ACC112 (cell line): ENCODE data around the gene AMBRA1.
"Not testable (repeated sequence)": the region's sequence is repeated elsewhere in the genome, so short reads cannot be mapped to it uniquely, and the experiment has no call there.

Experiments used
- H2AFZ ChIP-seq: fragments of 200-600 bp; sonication (generic); one replicate; pipeline ENCODE4 v1.6.0; 2017; ENCODE audit warnings: antibody characterized with exemption, low read length; ENCODE audit not compliant: unreplicated experiment
- H3K27ac ChIP-seq: fragments of 200-600 bp; sonication (generic); 2 replicates; pipeline ENCODE4 v1.5.1; 2014; ENCODE audit warnings: low read depth, mild to moderate bottlenecking, antibody characterized with exemption, low read length, moderate library complexity
- H3K27me3 ChIP-seq: fragments of 200-600 bp; sonication (generic); 2 replicates; pipeline ENCODE4 v1.6.1; 2014; ENCODE audit warnings: mild to moderate bottlenecking, antibody characterized with exemption, low read length, moderate library complexity, mixed read lengths; ENCODE audit not compliant: insufficient read depth
- H3K36me3 ChIP-seq: fragments of 200-600 bp; sonication (generic); 2 replicates; pipeline ENCODE4 v1.6.1; 2016; ENCODE audit warnings: mild to moderate bottlenecking, antibody characterized with exemption, low read length, moderate library complexity, mixed read lengths; ENCODE audit not compliant: insufficient read depth
- H3K4me1 ChIP-seq: fragments of 200-600 bp; sonication (generic); one replicate; pipeline ENCODE4 v1.6.1; 2016; ENCODE audit warnings: low read length, mixed read lengths; ENCODE audit not compliant: insufficient read depth, unreplicated experiment, control insufficient read depth
- H3K4me3 ChIP-seq: fragments of 200-600 bp; sonication (generic); 2 replicates; pipeline ENCODE4 v1.5.1; 2014; ENCODE audit warnings: mild to moderate bottlenecking, low read depth, low read length
- H3K79me2 ChIP-seq: fragments of 200-600 bp; sonication (generic); one replicate; pipeline ENCODE4 v1.6.0; 2016; ENCODE audit warnings: low read length; ENCODE audit not compliant: control insufficient read depth, unreplicated experiment, insufficient read depth

AMBRA1 gene

DNA sequence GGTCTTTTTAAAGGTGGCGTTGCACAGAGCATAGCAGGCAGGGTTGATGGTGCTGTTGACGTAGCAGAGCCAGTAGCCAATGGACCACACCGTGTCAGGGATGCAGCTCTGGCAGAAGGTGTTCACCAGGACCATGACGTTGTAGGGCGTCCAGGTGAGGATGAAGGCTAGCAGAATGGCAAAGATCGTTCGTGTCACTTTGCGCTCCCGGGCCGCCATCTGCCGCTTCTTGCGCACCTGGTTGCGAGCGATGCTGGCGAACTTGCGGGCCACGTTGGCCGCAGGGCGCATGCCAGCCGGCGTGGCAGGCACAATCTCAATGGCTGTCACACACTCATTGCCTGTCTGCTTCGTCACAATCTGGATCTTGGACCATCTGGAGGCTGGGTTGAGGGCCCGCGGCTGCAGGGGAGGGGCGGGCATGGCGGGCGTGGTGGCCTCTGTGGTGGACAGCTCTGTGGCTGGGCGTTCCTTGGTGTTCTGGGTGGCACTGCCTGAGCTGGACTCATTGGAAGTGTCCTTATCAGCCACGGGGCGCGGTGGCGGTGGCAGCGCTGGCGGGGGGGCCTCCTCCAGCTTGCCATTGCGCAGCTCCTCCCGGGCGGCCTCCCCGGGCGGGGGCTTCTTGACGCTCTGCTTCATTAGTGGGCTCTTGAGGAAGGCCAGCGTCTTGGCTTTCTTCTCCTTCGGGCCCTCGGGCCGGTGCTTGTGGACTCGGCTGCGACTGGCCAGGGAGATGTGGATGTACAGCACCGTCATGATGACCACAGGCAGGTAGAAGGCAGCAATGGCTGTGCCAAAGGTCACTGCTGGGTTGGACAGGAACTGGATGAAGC is 208.4 kb downstream of the AMBRA1 start:
- Histone ChIP-seq H3K79me2 (no peaks in the 10 kb centered on the region), H3K36me3 (no peaks in the 10 kb centered on the region), H3K27me3 (peaks cover 25% of the 10 kb centered on the region), H2AFZ (no peak overlapping the region), H3K4me1 (peaks cover 22% of the 10 kb centered on the region), H3K27ac (no peak overlapping the region), H3K4me3 (no peak overlapping the region)

DNA sequence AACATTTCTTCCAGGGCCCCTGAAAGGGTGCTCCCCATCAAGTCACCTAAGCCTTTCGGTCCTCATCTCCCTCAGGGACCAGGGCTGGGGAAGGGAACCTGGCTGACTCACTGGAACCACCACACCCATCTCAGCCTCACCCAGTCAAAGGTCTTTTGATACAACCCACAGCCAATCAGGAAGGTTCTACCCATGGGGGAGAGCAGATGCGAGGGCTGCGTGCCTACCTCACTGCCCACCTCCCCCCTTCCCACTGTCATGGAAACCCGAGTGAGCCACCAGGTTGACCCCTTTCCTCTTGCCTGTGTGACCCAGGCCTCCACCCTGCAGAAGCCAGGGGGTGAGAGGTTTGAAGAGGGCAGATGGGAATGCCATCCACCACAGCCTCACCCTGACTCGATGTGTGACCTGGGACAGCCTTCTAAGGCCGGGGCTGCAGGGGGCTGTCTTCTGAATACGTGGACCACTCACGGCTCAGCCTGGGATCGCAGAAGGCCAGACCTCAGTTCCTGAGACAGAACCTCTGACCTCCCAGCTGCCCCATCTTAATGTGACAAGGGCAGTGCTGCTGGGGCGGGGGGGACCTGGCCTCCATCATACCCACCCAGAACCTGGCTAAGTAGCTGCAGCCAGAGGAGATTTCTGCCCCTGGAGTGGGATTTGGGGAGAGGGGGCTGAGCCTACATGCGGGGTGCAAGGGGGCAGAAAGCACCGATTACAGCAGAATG is 209.7 kb downstream of the AMBRA1 start:
- H3K4me3 ChIP-seq = no peak overlapping the region
- peaks cover 22% of the 10 kb centered on the region for H3K4me1 ChIP-seq
- no peaks in the 10 kb centered on the region for H3K36me3 ChIP-seq
- H2AFZ ChIP-seq = no peak overlapping the region
- H3K27me3 ChIP-seq = peaks cover 14% of the 10 kb centered on the region
- no peak overlapping the region for H3K27ac ChIP-seq
- no peaks in the 10 kb centered on the region for H3K79me2 ChIP-seq

DNA sequence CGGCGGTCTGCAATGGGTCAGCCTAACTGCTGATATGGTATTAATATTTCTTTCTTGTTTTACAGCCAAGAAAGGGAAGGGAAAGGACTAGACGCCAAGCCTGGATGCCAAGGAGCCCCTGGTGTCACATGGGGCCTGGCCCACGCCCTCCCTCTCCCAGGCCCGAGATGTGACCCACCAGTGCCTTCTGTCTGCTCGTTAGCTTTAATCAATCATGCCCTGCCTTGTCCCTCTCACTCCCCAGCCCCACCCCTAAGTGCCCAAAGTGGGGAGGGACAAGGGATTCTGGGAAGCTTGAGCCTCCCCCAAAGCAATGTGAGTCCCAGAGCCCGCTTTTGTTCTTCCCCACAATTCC is 210.4 kb downstream of the AMBRA1 start:
- no peak overlapping the region for H2AFZ ChIP-seq
- H3K79me2 ChIP-seq = no peaks in the 10 kb centered on the region
- no peak overlapping the region for H3K4me3 ChIP-seq
- H3K27ac ChIP-seq = no peak overlapping the region
- peaks cover 15% of the 10 kb centered on the region for H3K4me1 ChIP-seq
- no peaks in the 10 kb centered on the region for H3K36me3 ChIP-seq
- peaks cover 6% of the 10 kb centered on the region for H3K27me3 ChIP-seq

DNA sequence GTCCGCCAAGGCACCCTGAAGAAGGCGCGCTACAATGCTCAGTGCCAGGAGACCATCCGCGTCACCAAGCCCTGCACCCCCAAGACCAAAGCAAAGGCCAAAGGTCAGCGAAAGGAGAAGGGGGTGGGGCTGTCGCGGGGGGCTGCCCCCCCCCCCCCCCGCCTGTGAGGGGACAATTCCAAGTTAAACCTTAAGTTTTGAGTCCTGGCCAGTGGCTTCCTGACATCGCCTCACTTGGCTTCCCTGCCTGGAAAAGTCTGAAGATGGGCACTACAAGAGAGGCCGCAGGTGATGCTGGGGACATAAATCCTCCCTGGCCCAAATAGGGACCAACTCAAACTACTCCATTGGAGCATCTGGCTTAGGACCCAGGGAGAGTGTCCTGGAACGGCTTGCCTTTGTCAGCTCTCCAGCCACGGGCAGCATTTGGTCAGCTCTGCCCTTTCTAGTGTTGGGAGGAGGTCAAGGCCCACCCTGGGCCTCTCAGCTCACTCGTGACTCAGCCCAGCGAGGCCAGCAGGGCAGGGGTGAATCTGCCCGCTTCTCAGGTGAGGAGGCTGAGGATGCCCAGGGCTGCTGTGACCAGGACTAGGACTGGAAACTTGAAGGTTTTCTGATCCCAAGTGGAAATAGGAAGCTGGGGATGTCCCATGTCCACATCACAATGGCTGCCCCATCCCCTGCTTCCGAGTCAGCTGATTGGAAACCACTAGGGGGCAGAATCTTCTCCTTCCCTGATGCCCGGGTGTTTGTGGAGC is 211.0 kb downstream of the AMBRA1 start:
- H3K4me3 ChIP-seq = peak overlapping the region; percentile 84
- no peaks in the 10 kb centered on the region for H3K36me3 ChIP-seq
- no peak overlapping the region for H2AFZ ChIP-seq
- H3K27ac ChIP-seq = no peak overlapping the region
- H3K79me2 ChIP-seq = no peaks in the 10 kb centered on the region
- H3K27me3 ChIP-seq = peaks cover under 1% of the 10 kb centered on the region; the same call in 1 of the 2 replicates
- H3K4me1 ChIP-seq = peaks cover 15% of the 10 kb centered on the region

DNA sequence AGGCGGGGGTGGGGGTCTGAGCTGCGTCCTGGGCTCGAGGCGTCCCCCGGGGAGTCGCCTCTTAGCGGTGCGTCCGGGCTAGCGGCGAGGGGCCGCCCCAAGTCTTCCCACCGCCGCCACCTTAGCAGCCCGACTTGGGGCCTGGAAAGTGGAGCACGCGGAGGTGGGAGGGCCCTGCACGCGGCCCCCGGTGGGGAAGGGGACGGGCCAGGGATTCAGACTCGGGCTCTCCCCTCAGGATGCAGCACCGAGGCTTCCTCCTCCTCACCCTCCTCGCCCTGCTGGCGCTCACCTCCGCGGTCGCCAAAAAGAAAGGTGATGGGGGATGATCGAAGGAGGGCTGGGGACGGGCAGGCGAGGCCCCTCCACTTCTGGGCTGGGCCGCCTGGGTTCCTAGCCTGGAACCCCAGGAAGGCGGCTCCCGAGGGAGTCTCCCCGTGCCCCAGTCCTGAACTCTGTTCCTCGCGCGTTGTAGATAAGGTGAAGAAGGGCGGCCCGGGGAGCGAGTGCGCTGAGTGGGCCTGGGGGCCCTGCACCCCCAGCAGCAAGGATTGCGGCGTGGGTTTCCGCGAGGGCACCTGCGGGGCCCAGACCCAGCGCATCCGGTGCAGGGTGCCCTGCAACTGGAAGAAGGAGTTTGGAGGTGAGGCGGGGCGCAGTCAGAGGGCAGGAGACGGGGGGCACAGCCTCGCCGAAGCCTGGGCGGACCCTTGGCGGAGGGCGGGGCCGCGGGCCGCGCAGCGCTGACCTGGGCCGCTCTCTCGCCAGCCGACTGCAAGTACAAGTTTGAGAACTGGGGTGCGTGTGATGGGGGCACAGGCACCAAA is 211.8 kb downstream of the AMBRA1 start:
- no peaks in the 10 kb centered on the region for H3K79me2 ChIP-seq
- no peaks in the 10 kb centered on the region for H3K27me3 ChIP-seq
- H3K27ac ChIP-seq = peak overlapping the region; percentile 9; the same call in 1 of the 2 replicates
- peaks cover 15% of the 10 kb centered on the region for H3K4me1 ChIP-seq
- no peaks in the 10 kb centered on the region for H3K36me3 ChIP-seq
- peak overlapping the region; percentile 84 for H3K4me3 ChIP-seq
- H2AFZ ChIP-seq = peak overlapping the region; percentile 31

DNA sequence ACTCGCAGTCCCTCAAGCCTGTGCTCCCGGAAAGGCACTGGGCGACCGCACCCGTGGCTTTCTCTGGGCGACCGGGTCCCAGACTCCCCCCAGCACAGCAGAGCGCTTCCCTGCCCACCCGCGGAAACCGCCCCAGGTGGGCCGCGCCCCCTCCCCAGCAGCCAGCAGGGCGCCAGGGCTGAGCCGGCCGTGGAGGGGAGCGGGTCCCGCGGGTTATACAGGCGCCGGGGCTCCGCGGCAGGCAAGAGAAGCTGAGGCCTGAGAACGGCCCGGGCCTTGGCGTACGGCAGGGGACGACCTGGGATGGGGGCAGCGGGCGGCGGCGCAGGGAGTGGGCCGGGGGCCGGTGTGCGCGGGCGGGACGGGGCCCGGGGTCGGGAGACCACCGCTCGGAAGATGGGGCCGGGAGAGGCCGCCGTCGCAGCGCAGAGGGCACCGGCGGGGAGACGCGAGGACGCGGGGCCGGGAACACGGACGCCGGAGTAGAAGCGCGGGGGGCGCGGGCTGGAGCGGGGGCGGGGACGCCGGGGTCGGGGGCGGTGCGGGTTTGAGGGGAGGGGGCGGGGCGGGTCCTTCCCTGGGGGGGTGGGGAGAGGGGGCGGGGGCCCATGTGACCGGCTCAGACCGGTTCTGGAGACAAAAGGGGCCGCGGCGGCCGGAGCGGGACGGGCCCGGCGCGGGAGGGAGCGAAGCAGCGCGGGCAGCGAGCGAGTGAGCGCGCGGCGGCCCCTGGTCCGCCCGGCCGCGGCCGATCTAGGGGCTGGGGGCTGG is 212.6 kb downstream of the AMBRA1 start, which contains the start of gene MDK:
MDK (plus strand) TSS at position 622 of the 771 bp plus-strand sequence. CDS start 389 bp downstream, outside the sequence.
- Histone ChIP-seq H3K4me3 (peak within 1 kb of the TSS; percentile 84), H3K27ac (peak within 1 kb of the TSS; percentile 32; the same call in 1 of the 2 replicates), H3K4me1 (peaks cover 15% of the 10 kb centered on the region), H3K79me2 (no peaks in the 10 kb centered on the region), H2AFZ (peak within 1 kb of the TSS; percentile 54), H3K27me3 (no peaks in the 10 kb centered on the region), H3K36me3 (no peaks in the 10 kb centered on the region)

DNA sequence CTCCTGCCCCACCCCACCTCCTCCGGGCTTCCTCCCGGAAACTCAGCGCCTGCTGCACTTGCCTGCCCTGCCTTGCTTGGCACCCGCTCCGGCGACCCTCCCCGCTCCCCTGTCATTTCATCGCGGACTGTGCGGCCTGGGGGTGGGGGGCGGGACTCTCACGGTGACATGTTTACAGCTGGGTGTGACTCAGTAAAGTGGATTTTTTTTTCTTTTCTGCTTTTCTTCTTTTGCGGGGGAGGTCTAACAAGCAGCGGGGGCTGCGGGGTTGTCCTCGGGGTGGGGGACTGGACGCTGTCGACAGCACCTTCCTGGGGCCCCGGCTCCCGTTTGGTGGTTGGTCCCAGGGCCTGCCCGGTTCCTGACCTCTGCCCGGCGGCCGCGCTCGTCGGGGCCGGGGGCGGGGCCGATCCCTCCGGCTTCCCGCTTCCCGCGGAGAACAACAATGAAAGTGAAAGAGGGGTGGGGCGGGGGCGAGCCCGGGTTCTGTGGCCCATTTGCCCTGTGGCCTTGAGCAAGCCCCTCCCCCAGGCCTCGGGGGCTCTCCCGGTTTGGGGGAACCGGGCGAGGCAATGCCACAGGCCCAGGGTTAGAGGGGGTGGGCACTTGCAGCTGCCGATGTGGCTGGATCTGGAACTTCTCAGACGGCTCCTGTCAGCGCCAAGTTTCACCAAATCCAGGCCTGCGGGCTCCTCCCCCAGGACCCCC is 213.3 kb downstream of the AMBRA1 start:
- H3K4me1 ChIP-seq = peaks cover 15% of the 10 kb centered on the region
- no peaks in the 10 kb centered on the region for H3K36me3 ChIP-seq
- peak overlapping the region; percentile 54 for H2AFZ ChIP-seq
- H3K27me3 ChIP-seq = no peaks in the 10 kb centered on the region
- peak overlapping the region; percentile 80 for H3K4me3 ChIP-seq
- H3K79me2 ChIP-seq = no peaks in the 10 kb centered on the region
- peak overlapping the region; percentile 32; the same call in 1 of the 2 replicates for H3K27ac ChIP-seq

DNA sequence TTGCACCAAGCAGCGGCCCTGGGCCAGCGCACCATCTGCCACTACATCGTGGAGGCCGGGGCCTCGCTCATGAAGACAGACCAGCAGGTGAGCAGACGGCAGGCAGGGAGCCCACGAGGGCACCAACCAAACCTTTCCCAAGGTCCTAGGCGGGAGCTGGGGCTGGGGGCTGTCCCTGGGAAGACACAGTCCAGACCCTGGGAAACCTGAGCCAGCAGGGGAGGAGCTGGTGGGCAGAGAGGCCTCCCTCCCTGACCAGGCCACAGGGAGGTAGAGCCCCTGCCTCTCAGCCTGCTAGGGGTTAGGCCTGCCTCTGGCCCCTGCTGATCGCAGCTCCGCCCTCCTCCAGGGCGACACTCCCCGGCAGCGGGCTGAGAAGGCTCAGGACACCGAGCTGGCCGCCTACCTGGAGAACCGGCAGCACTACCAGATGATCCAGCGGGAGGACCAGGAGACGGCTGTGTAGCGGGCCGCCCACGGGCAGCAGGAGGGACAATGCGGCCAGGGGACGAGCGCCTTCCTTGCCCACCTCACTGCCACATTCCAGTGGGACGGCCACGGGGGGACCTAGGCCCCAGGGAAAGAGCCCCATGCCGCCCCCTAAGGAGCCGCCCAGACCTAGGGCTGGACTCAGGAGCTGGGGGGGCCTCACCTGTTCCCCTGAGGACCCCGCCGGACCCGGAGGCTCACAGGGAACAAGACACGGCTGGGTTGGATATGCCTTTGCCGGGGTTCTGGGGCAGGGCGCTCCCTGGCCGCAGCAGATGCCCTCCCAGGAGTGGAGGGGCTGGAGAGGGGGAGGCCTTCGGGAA is 214.1 kb downstream of the AMBRA1 start:
- not testable (repeated sequence) for H3K27me3 ChIP-seq, H2AFZ ChIP-seq, H3K4me3 ChIP-seq, H3K27ac ChIP-seq, H3K79me2 ChIP-seq, H3K36me3 ChIP-seq
- peaks cover 15% of the 10 kb centered on the region for H3K4me1 ChIP-seq
